Smooth muscle cell (in vitro differentiated cells): ENCODE measurements around the gene IGSF8. TPM values are rescaled to one million over a fixed set of nuclear protein-coding genes. Genes with fewer than 3 reads are reported as not detected.

Experiments
- DNase-seq: peaks from one replicate; lab custom pipeline; 2025; ENCODE audit not compliant: unreplicated experiment; lab: John Stamatoyannopoulos, UW
- H2AFZ ChIP-seq: fragments of 200-600 bp; sonication (generic); 2 replicates; pipeline ENCODE4 v1.6.0; 2016; ENCODE audit warnings: antibody characterized with exemption, low read depth, mild to moderate bottlenecking
- H3F3A ChIP-seq: fragments of 200-600 bp; sonication (generic); 2 replicates; pipeline ENCODE4 v1.6.0; 2017; ENCODE audit warnings: antibody characterized with exemption, low read depth
- H3K27ac ChIP-seq: fragments of 200-600 bp; sonication (generic); 2 replicates; pipeline ENCODE4 v1.5.1; 2016; ENCODE audit warnings: low read depth, mild to moderate bottlenecking
- H3K27me3 ChIP-seq: fragments of 200-600 bp; sonication (generic); 2 replicates; pipeline ENCODE4 v1.6.1; 2016; ENCODE audit warnings: low read depth, mild to moderate bottlenecking
- H3K36me3 ChIP-seq: fragments of 200-600 bp; sonication (generic); 2 replicates; pipeline ENCODE4 v1.5.1; 2016; ENCODE audit warnings: low read depth
- H3K4me1 ChIP-seq: fragments of 200-600 bp; sonication (generic); 2 replicates; pipeline ENCODE4 v1.5.1; 2016; ENCODE audit warnings: low read depth
- H3K4me2 ChIP-seq: fragments of 200-600 bp; sonication (generic); 2 replicates; pipeline ENCODE4 v1.6.0; 2016; ENCODE audit warnings: mild to moderate bottlenecking
- H3K4me3 ChIP-seq: fragments of 200-600 bp; sonication (generic); 2 replicates; pipeline ENCODE4 v1.5.1; 2016; ENCODE audit warnings: mild to moderate bottlenecking
- H3K79me2 ChIP-seq: fragments of 200-600 bp; sonication (generic); 2 replicates; pipeline ENCODE4 v1.6.0; 2016; ENCODE audit warnings: low read depth, mild to moderate bottlenecking
- H3K9ac ChIP-seq: fragments of 200-600 bp; sonication (generic); 2 replicates; pipeline ENCODE4 v1.6.0; 2016; ENCODE audit warnings: low read depth
- H3K9me3 ChIP-seq: fragments of 200-600 bp; sonication (generic); replicated peaks from 2 replicates; pipeline ENCODE4 v1.5.1; 2016; ENCODE audit warnings: low read depth
- H4K20me1 ChIP-seq: fragments of 200-600 bp; sonication (generic); 2 replicates; pipeline ENCODE4 v1.6.0; 2016; ENCODE audit warnings: low read depth
- WGBS: methylation state at CpG from one replicate; pipeline ENCODE4 v1.1.7; 2016; ENCODE audit warnings: low lambda C conversion rate; 5-methylcytosine and 5-hydroxymethylcytosine counted together
- polyA plus RNA-seq: library from polyadenylated mRNA; unstranded; fragments of >200 nt; fragmentation: Nextera tagmentation; extraction: Ambion mirVana; gene quantifications from 2 replicates; pipeline ENCODE4 v1.2.1, GENCODE V29; 2016
- total RNA-seq: library from RNA; depleted of rRNA; stranded (reverse); fragments of >200 nt; gene quantifications from 2 replicates; pipeline ENCODE4 v1.2.3, GENCODE V29; 2014
- TF ChIP-seq, protein P1 (sequence below): fragments of 200-600 bp; sonication (generic); IDR thresholded peaks from 2 replicates; pipeline ENCODE4 v1.5.1; 2017; ENCODE audit warnings: borderline replicate concordance, mild to moderate bottlenecking, antibody characterized with exemption; ENCODE audit not compliant: insufficient read depth, poor library complexity, severe bottlenecking

Gene IGSF8
- total and polyA plus RNA-seq, 2 experiments from 2014 or later: 20.8 to 30.2 TPM

DNA sequence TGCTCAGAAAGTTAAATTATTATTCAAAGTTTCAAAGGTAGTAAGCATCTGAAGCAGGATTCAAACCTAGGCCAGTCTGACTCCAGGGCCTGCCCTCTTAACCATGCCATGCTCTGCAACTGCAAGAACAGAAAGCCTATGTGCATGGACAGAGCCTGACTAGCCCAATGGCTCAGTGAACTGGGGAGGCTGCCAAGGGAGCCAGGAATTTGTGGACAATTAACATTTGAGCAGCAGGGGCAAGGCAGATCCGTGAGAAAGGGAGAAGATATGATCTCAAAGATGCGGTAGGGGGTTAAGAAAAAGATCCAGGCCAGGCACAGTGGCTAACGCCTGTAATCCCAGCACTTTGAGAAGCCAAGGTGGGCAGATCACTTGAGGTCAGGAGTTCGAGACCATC, 46.5 kb upstream of the IGSF8 start:
- no peaks in the 10 kb centered on the region for H3K27me3 ChIP-seq
- H3K4me1 ChIP-seq: no peaks in the 10 kb centered on the region
- no peaks in the 10 kb centered on the region for H3K36me3 ChIP-seq
- H3K9ac ChIP-seq: no peak overlapping the region
- H4K20me1 ChIP-seq: no peaks in the 10 kb centered on the region
- no peak overlapping the region for H2AFZ ChIP-seq
- H3K9me3 ChIP-seq: no peaks in the 10 kb centered on the region
- H3K4me3 ChIP-seq: no peak overlapping the region
- WGBS: 45% methylated on average over 4 of the region's 4 CpGs
- no peak overlapping the region for H3K27ac ChIP-seq
- no peak for DNase-seq
- no peaks in the 10 kb centered on the region for H3F3A ChIP-seq
- H3K4me2 ChIP-seq: no peak overlapping the region
- H3K79me2 ChIP-seq: no peaks in the 10 kb centered on the region
- TF ChIP-seq, protein P1, sequence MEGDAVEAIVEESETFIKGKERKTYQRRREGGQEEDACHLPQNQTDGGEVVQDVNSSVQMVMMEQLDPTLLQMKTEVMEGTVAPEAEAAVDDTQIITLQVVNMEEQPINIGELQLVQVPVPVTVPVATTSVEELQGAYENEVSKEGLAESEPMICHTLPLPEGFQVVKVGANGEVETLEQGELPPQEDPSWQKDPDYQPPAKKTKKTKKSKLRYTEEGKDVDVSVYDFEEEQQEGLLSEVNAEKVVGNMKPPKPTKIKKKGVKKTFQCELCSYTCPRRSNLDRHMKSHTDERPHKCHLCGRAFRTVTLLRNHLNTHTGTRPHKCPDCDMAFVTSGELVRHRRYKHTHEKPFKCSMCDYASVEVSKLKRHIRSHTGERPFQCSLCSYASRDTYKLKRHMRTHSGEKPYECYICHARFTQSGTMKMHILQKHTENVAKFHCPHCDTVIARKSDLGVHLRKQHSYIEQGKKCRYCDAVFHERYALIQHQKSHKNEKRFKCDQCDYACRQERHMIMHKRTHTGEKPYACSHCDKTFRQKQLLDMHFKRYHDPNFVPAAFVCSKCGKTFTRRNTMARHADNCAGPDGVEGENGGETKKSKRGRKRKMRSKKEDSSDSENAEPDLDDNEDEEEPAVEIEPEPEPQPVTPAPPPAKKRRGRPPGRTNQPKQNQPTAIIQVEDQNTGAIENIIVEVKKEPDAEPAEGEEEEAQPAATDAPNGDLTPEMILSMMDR: no peak

DNA sequence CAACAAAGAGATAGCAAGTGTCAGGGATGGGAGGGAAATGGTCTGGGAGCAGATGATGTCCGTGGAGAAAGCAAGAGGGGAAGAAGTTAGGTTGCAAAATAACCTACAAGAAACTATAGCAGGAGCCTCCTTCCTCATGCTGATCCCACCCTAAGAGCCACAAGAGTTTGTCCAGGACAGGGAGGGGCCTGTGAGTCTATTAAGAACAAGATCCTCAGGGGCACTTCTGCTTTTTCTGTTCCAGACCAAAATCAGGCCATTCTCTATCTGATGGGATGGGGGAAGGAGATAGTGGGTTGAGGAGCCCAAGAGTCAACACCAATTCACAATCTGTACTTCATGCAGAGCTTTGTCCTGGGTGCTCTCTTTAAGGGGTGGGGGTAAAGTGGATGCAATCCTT, 45.3 kb upstream of the IGSF8 start:
- Histone ChIP-seq H2AFZ (no peak overlapping the region), H3F3A (no peaks in the 10 kb centered on the region), H3K79me2 (no peaks in the 10 kb centered on the region), H3K4me1 (no peaks in the 10 kb centered on the region), H3K9ac (no peak overlapping the region), H3K4me3 (no peak overlapping the region), H3K36me3 (no peaks in the 10 kb centered on the region), H3K27ac (no peak overlapping the region), H3K9me3 (no peaks in the 10 kb centered on the region), H3K27me3 (no peaks in the 10 kb centered on the region), H4K20me1 (no peaks in the 10 kb centered on the region), H3K4me2 (no peak overlapping the region)
- TF ChIP-seq, protein P1: no peak
- DNase-seq: no peak
- WGBS: 59% methylated on average over 1 of the region's 1 CpG

DNA sequence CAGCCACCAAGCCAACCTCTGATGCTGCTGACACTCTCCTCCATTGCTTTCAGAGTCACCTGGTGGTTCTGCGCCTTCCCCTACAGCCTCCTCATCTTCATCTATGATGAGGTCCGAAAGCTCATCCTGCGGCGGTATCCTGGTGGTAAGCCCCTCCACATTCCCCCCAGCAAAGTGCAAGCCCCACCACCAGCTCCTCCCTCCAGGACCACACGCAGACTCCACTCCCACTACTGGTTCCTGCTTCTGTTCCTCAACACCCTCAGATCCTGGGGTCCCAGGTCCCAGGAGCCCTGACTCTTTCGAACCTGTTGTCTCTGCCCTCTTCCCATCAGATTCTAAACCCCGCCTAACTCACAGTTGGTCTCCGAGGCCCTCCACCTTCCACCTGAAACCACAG, 41.4 kb upstream of the IGSF8 start:
- Histone ChIP-seq H3K4me1 (no peaks in the 10 kb centered on the region), H3K9me3 (no peaks in the 10 kb centered on the region), H3K36me3 (no peaks in the 10 kb centered on the region), H3F3A (no peaks in the 10 kb centered on the region), H2AFZ (no peak overlapping the region), H3K4me2 (no peak overlapping the region), H3K79me2 (no peaks in the 10 kb centered on the region), H3K27me3 (no peaks in the 10 kb centered on the region), H3K4me3 (no peak overlapping the region), H3K27ac (no peak overlapping the region), H4K20me1 (no peaks in the 10 kb centered on the region), H3K9ac (no peak overlapping the region)
- no peak for DNase-seq
- WGBS: 92% methylated on average over 8 of the region's 8 CpGs
- TF ChIP-seq, protein P1: no peak

DNA sequence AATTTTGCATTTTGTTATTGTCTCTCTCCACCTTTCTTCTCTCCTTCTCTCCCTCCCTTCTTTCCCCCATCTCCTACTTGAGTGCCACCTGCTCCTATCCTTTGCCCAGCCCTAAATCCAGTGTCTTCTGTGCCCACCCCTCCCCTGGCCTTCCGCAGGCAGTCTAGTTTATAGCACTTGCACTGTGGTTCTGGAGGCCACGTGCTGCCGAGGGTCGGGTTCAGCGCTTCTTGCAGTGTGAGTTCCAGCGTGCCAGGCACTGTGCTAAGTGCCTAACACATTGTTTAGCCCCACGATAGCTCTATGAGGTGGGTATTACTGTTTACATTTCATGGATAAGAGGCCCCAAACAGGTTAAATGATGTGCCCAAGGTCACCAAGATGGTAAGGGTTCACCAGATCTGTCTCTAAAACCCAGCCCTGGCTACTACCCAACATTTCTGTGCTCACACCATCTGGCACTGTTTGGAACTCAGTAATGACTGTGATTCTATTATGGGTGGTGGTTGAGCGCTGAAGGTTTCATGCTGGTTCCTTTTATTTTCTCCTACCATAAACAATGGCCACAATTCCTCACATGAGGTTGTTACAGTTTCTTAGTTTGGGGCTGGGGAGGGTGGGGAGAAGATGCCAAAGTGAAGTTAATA, 38.9 kb upstream of the IGSF8 start:
- Histone ChIP-seq H4K20me1 (no peaks in the 10 kb centered on the region), H3K27me3 (no peaks in the 10 kb centered on the region), H3K4me2 (no peak overlapping the region), H3K36me3 (no peaks in the 10 kb centered on the region), H3K4me3 (no peak overlapping the region), H3K4me1 (no peaks in the 10 kb centered on the region), H2AFZ (no peak overlapping the region), H3K27ac (no peak overlapping the region), H3K9ac (no peak overlapping the region), H3K79me2 (no peaks in the 10 kb centered on the region), H3K9me3 (no peaks in the 10 kb centered on the region), H3F3A (no peaks in the 10 kb centered on the region)
- 84% methylated on average over 8 of the region's 8 CpGs for WGBS
- TF ChIP-seq, protein P1: no peak
- DNase-seq: no peak
